T-cell (primary cell): ENCODE data around the gene CTSF. TPM values are rescaled to one million over a fixed set of nuclear protein-coding genes. Genes with fewer than 3 reads are reported as not detected.
"Not testable (repeated sequence)": the region's sequence is repeated elsewhere in the genome, so short reads cannot be mapped to it uniquely, and the experiment has no call there.

Experiments used
- ATAC-seq, 4 experiments: fragments of 200-7000 bp in 3 of 4; fragments of 150-1000 bp in 1 of 4; cut with Tn5 transposase; replicated peaks in 1 of 4; 1 replicate in 3 of 4; 2 replicates in 1 of 4; pipeline ENCODE4 v1.10.0; 2021; ENCODE audit warnings: moderate library complexity in 3 of 4, mild to moderate bottlenecking in 2 of 4, moderate number of reproducible peaks in 1 of 4
- CTCF ChIA-PET, 2 donors: fragments of 300-600 bp; sonication (Branson Sonifier 250); formaldehyde crosslinking; loops; one replicate each; lab custom pipeline; 2022; ENCODE audit warnings: antibody characterized with exemption in 2 of 2; lab: Charles Lee
- POLR2A ChIA-PET, 2 donors: fragments of 300-600 bp; sonication (Branson Sonifier 250); formaldehyde crosslinking; loops; one replicate each; lab custom pipeline; 2022; ENCODE audit warnings: antibody characterized with exemption in 2 of 2; lab: Charles Lee
- DNase-seq, 35 experiments: peaks; one replicate each; pipeline versions ENCODE4 v3.0.0 to v3.0.0-alpha.2; 2013 to 2023
- H3K27ac ChIP-seq: one replicate; pipeline ENCODE4 v1.5.1; 2013; ENCODE audit warnings: low read length
- H3K27me3 ChIP-seq, 2 experiments: replicated peaks in 1 of 2; 1 replicate in 1 of 2; 2 replicates in 1 of 2; pipeline versions ENCODE4 v1.6.1 to v1.7.0; 2013; ENCODE audit warnings: low read length in 1 of 2, mixed read lengths in 1 of 2; ENCODE audit not compliant: control insufficient read depth in 2 of 2, insufficient read depth in 2 of 2; ENCODE audit errors: extremely low read depth in 1 of 2
- H3K36me3 ChIP-seq, 2 donors: 1 replicate in 1 of 2; 2 replicates in 1 of 2; pipeline versions ENCODE4 v1.6.1 to v1.7.0; 2013; ENCODE audit warnings: low read length in 1 of 2; ENCODE audit not compliant: control insufficient read depth in 2 of 2, insufficient read depth in 1 of 2; ENCODE audit errors: extremely low read depth in 1 of 2
- H3K4me1 ChIP-seq, 2 experiments: 1 replicate in 1 of 2; 2 replicates in 1 of 2; pipeline versions ENCODE4 v1.6.1 to v1.7.0; 2013; ENCODE audit warnings: low read length in 2 of 2, mixed read lengths in 1 of 2; ENCODE audit not compliant: insufficient read depth in 2 of 2, control insufficient read depth in 1 of 2; ENCODE audit errors: extremely low read depth in 1 of 2
- H3K4me3 ChIP-seq, 2 donors: 1 replicate in 1 of 2; 2 replicates in 1 of 2; pipeline versions ENCODE4 v1.5.1 to v1.7.0; 2013; ENCODE audit warnings: mild to moderate bottlenecking in 2 of 2, low read length in 1 of 2, moderate library complexity in 1 of 2; ENCODE audit not compliant: control insufficient read depth in 1 of 2; ENCODE audit errors: extremely low read depth in 1 of 2
- H3K9me3 ChIP-seq: 2 replicates; pipeline ENCODE4 v1.7.0; 2013
- H3K27ac Mint-ChIP-seq, 2 donors: one replicate each; pipeline ENCODE4 v1.8.0; 2020 to 2021; ENCODE audit warnings: mild to moderate bottlenecking in 2 of 2, mixed read lengths in 2 of 2
- H3K27me3 Mint-ChIP-seq, 2 donors: one replicate each; pipeline ENCODE4 v1.8.0; 2021 to 2022; ENCODE audit warnings: mixed read lengths in 2 of 2
- H3K36me3 Mint-ChIP-seq: one replicate; pipeline ENCODE4 v1.8.0; 2021; ENCODE audit warnings: mixed read lengths
- H3K4me1 Mint-ChIP-seq, 3 donors: one replicate each; pipeline ENCODE4 v1.8.0; 2020 to 2022; ENCODE audit warnings: mixed read lengths in 3 of 3, mild to moderate bottlenecking in 1 of 3
- H3K4me3 Mint-ChIP-seq, 3 donors: one replicate each; pipeline ENCODE4 v1.8.0; 2020 to 2022; ENCODE audit warnings: mild to moderate bottlenecking in 3 of 3, mixed read lengths in 3 of 3, moderate library complexity in 3 of 3
- H3K9me3 Mint-ChIP-seq, 3 donors: one replicate each; pipeline ENCODE4 v1.8.0; 2020 to 2022; ENCODE audit warnings: mixed read lengths in 3 of 3
- WGBS: methylation state at CpG from one replicate; pipeline ENCODE4 v1.1.5; 2013; ENCODE audit warnings: missing lambda C conversion rate; ENCODE audit not compliant: insufficient coverage; 5-methylcytosine and 5-hydroxymethylcytosine counted together
- total RNA-seq, 35 experiments: library from RNA in 6 of 35; stranded (reverse) in 6 of 35; fragments of 120-200 nt in 1 of 35; gene quantifications; one replicate each; pipeline versions ENCODE4 v1.2.1 to v1.2.4 and lab custom pipeline; 2013 to 2026

CTSF gene
- total RNA-seq, 5 donors from 2014 or later (not counting 1 experiment from before 2014, with no cell fraction given), result 18.2 to 39.3 (median 30.4) TPM

DNA sequence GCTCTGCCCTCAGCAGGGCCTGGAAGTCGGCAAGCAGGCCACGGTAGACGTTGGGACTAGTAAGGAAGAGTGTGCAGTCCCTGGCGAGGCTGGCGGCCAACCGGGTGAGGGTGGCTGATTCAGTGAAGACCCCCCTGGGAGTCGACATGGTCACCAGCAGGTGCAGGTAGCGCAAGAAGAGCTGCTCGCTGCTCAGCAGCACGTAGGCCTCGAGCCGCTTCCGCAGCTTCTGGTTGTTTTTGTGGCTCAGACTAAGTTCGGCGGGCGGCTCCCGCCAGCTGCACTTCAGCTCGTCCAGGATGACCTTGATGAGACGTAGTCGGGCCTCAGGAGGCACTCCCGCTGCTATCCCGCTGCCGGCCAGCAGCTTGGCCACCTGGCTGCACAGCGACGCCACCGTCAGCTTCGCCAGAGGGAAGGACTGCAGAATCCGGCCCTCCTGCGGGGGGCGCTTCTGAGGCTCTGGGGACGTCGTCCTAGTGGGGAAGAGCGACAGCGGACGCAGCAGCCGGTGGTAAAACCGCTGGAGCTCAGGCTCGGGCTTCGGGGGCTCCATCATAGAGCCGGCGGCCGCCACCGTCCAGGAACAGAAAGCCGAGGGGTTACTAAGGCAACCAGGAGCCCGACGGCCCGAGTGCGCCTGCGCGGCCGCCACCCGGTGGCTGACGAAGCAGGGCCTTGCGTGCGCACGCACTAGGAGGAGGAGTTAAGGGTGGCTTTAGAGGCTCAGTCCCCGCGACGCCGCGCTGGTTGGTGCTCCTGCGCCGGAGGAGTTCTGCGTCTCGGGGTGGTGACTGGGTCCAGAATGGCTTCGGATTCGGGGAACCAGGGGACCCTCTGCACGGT is 24.3 kb upstream of the CTSF start, which contains the start of the genes CCDC87 and CCS:
CCDC87 (minus strand) TSS at position 607 of the 846 bp plus-strand sequence; CDS start at position 559, 48 bp downstream.
CCS (plus strand) TSS at position 729 of the 846 bp plus-strand sequence; CDS start at position 806, 77 bp downstream.
- 21% methylated on average over 66 of the region's 68 CpGs for WGBS
- H3K27ac ChIP-seq, result peak within 1 kb of the TSS; percentile 77
- H3K27me3 ChIP-seq, result peaks cover 0 to 7% of the 10 kb centered on the region in 2 experiments
- POLR2A ChIA-PET, result interaction anchor here (0.5 to 1.6 kb wide), 7 partner anchors 24 to 111 kb away, joined by 3 to 11 read pairs (median 5); partner anchors contain the start of genes RBM14 (in 2 of the 2) and RBM4 (in 1 of the 2)
- H3K9me3 Mint-ChIP-seq, result no peaks in the 10 kb centered on the region
- peaks cover 5 to 37% of the 10 kb centered on the region in 2 experiments for H3K4me1 ChIP-seq
- no peaks in the 10 kb centered on the region for H3K36me3 Mint-ChIP-seq
- H3K4me3 ChIP-seq, result peak within 1 kb of the TSS; percentile 68 to 79
- DNase-seq (peak; percentile 95 to 100 (median 98)), ATAC-seq (peak; percentile 96 to 99 (median 98))
- H3K27ac Mint-ChIP-seq, result peak within 1 kb of the TSS; percentile 99 to 100
- H3K4me1 Mint-ChIP-seq, result peaks cover 34 to 40% (median 35%) of the 10 kb centered on the region in 3 donors
- peaks cover 0 to 5% of the 10 kb centered on the region in 2 donors for H3K36me3 ChIP-seq
- no peaks in the 10 kb centered on the region for H3K27me3 Mint-ChIP-seq
- no peaks in the 10 kb centered on the region for H3K9me3 ChIP-seq
- H3K4me3 Mint-ChIP-seq, result peak within 1 kb of the TSS; percentile 92 to 100 (median 100)
- CTCF ChIA-PET, result interaction anchor here (0.5 to 1.8 kb wide), 9 partner anchors 13 to 240 kb away, joined by 3 to 17 read pairs (median 4); partner anchors contain the start of genes CTSF (in 1 of the 2), RBM4 (in 1 of the 2) and RBM4B (in 1 of the 2)

DNA sequence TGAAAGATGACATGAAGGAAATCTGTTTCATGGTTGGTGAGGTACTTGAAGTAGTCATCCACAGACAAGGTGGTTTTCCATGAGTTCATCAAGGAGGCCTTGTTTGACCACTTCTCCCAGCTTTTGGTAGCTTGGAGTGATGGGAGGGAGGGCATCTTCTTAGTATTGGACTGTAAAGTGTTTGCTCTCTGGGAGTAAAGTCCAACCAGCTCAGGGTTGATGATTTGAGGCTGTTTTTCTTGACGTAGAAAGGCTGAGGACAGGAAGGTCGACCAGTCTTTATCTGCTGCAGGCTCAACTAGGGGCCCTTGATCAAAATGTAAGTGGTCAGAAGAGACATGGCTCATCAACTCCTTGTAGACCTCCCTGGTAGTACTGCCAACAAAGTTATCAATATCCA is 22.8 kb upstream of the CTSF start:
- ChIA-PET POLR2A (interaction anchor here (0.5 to 0.9 kb wide), 2 partner anchors 17 to 28 kb away, joined by 3 read pairs; no protein-coding TSS in a partner anchor), CTCF (interaction anchor here in 1 of 2 donors (1.7 kb wide), 1 partner anchor 87 kb away, joined by 7 read pairs; the partner anchor contains the start of gene RBM4B)
- ATAC-seq, result no peak
- Histone ChIP-seq H3K4me1 (peaks cover 5 to 37% of the 10 kb centered on the region in 2 experiments), H3K27ac (no peak overlapping the region), H3K27me3 (peaks cover 0 to 9% of the 10 kb centered on the region in 2 experiments), H3K36me3 (no peaks in the 10 kb centered on the region), H3K4me3 (no peak overlapping the region), H3K9me3 (no peaks in the 10 kb centered on the region)
- H3K4me1 Mint-ChIP-seq, result peaks cover 31 to 38% (median 34%) of the 10 kb centered on the region in 3 donors
- H3K27ac Mint-ChIP-seq, result no peak overlapping the region
- H3K4me3 Mint-ChIP-seq, result peak overlapping the region in 1 of 3 donors; percentile 92
- no peaks in the 10 kb centered on the region for H3K9me3 Mint-ChIP-seq
- 52% methylated on average over 2 of the region's 2 CpGs for WGBS
- H3K36me3 Mint-ChIP-seq, result no peaks in the 10 kb centered on the region
- DNase-seq, result no peak
- H3K27me3 Mint-ChIP-seq, result no peaks in the 10 kb centered on the region

DNA sequence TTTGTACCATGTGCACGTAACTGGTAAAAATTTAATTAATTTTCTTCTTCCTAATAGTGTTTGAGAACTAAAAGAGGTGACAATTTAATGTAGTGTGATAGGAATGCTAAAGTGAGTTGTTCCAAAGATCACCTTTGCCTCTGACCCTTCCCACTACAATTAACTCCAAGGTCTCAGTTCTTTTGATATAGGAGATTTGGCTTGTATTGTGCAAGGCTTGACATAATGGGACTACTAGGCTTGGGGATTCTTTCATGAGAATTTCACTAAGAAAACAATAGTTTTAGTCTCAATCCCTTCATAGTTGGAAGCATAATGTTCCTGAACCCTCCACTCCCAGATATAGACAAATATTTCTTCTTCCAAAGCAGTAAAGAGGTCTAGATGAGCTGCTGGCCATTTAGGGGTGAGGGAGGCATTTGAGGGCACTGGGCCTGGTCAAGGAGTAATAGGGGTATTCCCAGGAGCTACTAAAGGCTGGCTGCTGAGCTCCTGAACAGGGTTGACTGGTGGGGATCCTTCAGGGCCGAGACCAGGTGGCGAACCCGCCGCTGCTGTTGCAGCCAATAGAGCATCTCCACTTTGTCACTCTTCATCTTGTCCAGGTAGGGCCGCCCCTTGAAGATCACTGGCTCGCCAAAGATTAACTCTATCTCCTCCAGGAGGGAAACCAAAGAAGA is 21.7 kb upstream of the CTSF start:
- peaks cover 0 to 11% of the 10 kb centered on the region in 2 experiments for H3K27me3 ChIP-seq
- no peak overlapping the region for H3K4me3 Mint-ChIP-seq
- H3K9me3 Mint-ChIP-seq, result no peaks in the 10 kb centered on the region

DNA sequence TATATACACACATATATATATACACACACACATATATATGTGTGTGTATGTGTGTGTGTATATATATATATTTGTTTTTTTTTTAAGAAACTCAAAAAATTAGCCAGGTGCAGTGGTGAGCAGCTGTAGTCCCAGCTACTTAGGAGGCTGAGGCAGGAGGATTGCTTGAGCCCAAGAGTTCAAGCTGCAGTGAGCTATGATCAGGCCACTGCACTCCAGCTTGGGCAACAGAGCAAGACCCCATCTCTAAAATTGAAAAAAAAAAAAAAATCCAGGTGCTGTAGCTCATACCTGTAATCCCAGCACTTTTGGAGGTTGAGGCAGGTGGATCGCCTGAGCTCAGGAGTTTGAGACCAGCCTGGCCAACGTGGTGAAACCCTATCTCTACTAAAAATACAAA is 20.9 kb upstream of the CTSF start:
- DNase-seq, H3K27ac ChIP-seq, CTCF ChIA-PET, H3K9me3 Mint-ChIP-seq, H3K4me3 Mint-ChIP-seq, H3K27me3 Mint-ChIP-seq, H3K36me3 Mint-ChIP-seq, H3K9me3 ChIP-seq, H3K36me3 ChIP-seq, ATAC-seq, H3K4me3 ChIP-seq, H3K27ac Mint-ChIP-seq: not testable (repeated sequence)
- WGBS, result no CpG with 5 or more reads among the region's 2 CpGs
- Histone ChIP-seq H3K27me3 (peaks cover 0 to 11% of the 10 kb centered on the region in 2 experiments), H3K4me1 (peaks cover 5 to 23% of the 10 kb centered on the region in 2 experiments)
- POLR2A ChIA-PET, result interaction anchor here in 1 of 2 donors (1.1 kb wide), 1 partner anchor 30 kb away, joined by 3 read pairs; no protein-coding TSS in a partner anchor
- H3K4me1 Mint-ChIP-seq, result peaks cover 17 to 20% (median 19%) of the 10 kb centered on the region in 3 donors

More for the DNA sequence above, 21.7 kb upstream of the CTSF start:
- DNase-seq (no peak), ATAC-seq (no peak)
- H3K4me1 ChIP-seq, result peaks cover 5 to 29% of the 10 kb centered on the region in 2 experiments
- ChIA-PET CTCF (interaction anchor here in 1 of 2 donors (0.6 to 1.7 kb wide), 3 partner anchors 9 to 88 kb away, joined by 3 to 7 read pairs (median 3); partner anchors contain the start of gene RBM4B), POLR2A (interaction anchor here (0.5 to 1.1 kb wide), 3 partner anchors 29 to 562 kb away, joined by 3 to 6 read pairs (median 3); no protein-coding TSS in a partner anchor)
- no peaks in the 10 kb centered on the region for H3K27me3 Mint-ChIP-seq
- no peaks in the 10 kb centered on the region for H3K36me3 ChIP-seq
- H3K36me3 Mint-ChIP-seq, result no peaks in the 10 kb centered on the region
- 85% methylated on average over 5 of the region's 7 CpGs for WGBS
- peaks cover 25 to 27% (median 25%) of the 10 kb centered on the region in 3 donors for H3K4me1 Mint-ChIP-seq
- H3K27ac Mint-ChIP-seq, result no peak overlapping the region
- no peak overlapping the region for H3K4me3 ChIP-seq
- no peaks in the 10 kb centered on the region for H3K9me3 ChIP-seq
- no peak overlapping the region for H3K27ac ChIP-seq

DNA sequence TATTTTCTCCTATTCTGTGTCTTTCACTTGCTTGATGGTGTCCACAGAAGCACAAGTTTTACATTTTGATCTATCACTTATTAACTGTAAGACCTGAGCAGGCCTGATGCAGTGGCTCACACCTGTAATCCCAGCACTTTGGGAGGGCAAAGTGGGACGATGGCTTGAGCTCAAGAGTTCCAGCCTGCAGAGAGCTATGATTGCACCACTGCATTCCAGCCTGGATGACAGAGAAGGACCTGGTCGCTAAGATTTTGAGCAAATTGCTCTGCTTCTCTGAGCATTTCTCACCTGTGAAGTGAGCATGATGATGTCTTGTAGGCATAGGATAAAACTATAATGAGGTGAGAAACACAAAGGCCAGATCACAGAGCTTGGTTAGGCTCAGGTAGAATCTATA is 17.7 kb upstream of the CTSF start:
- Histone ChIP-seq H3K27me3 (peaks cover 0 to 9% of the 10 kb centered on the region in 2 experiments), H3K36me3 (no peaks in the 10 kb centered on the region), H3K4me3 (no peak overlapping the region), H3K27ac (no peak overlapping the region), H3K9me3 (no peaks in the 10 kb centered on the region), H3K4me1 (no peaks in the 10 kb centered on the region)
- H3K4me1 Mint-ChIP-seq, result no peaks in the 10 kb centered on the region
- no peak for DNase-seq
- POLR2A ChIA-PET, result no interaction called here
- WGBS, result 81% methylated on average over 2 of the region's 2 CpGs
- no peak for ATAC-seq
- peaks cover 0 to 10% (median 0%) of the 10 kb centered on the region in 3 donors for H3K9me3 Mint-ChIP-seq
- no peak overlapping the region for H3K27ac Mint-ChIP-seq
- H3K27me3 Mint-ChIP-seq, result no peaks in the 10 kb centered on the region
- no peaks in the 10 kb centered on the region for H3K36me3 Mint-ChIP-seq
- CTCF ChIA-PET, result no interaction called here
- H3K4me3 Mint-ChIP-seq, result no peak overlapping the region
